SK-N-MC (cell line): ENCODE measurements around the gene AOAH.

Experiments used
- EZH2 ChIP-seq: fragments of 200-600 bp; sonication (generic); IDR thresholded peaks from one replicate; pipeline ENCODE4 v1.6.1; 2017; ENCODE audit warnings: antibody characterized with exemption
- POLR2AphosphoS5 ChIP-seq: IDR thresholded peaks from 2 replicates; pipeline ENCODE4 v1.6.1; 2012; ENCODE audit warnings: mild to moderate bottlenecking, low read depth, low read length, borderline replicate concordance

DNA sequence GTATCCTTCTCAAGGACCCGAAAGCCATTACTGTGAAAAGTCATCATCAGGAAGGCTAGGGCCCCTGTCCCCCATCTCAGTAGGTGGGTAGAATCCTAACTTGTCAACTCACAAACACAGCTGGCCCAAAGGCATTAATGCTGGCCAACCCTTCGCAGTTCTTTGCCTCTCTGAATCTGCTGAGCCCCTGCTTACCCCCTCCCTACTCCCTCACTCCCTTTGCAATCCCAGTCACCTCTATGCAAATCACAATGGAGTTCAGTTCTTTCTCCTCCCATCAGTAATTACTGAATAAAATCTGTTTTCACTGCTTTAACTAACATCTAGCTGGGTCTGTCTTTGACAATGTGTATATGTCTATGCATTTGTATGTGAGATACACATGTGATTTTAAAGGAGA lies 38.1 kb upstream of the AOAH start:
- no peak for TF ChIP-seq POLR2AphosphoS5
- no peak for TF ChIP-seq EZH2
